IPS-15b (cell line): ENCODE results near the gene PHACTR2.

Experiments
- H3K27me3 ChIP-seq: one replicate; pipeline ENCODE4 v1.6.1; 2013; ENCODE audit warnings: low read length; ENCODE audit not compliant: control insufficient read depth, insufficient read depth
- H3K36me3 ChIP-seq: one replicate; pipeline ENCODE4 v1.6.1; 2013; ENCODE audit warnings: low read length; ENCODE audit not compliant: control insufficient read depth, insufficient read depth
- H3K4me1 ChIP-seq: one replicate; pipeline ENCODE4 v1.6.1; 2013; ENCODE audit warnings: mild to moderate bottlenecking, low read length; ENCODE audit not compliant: control insufficient read depth, insufficient read depth
- H3K4me3 ChIP-seq: one replicate; pipeline ENCODE4 v1.5.1; 2013; ENCODE audit warnings: low read depth, low read length
- H3K9ac ChIP-seq: one replicate; pipeline ENCODE4 v1.6.1; 2013; ENCODE audit warnings: low read depth, mild to moderate bottlenecking, low read length
- H3K9me3 ChIP-seq: one replicate; pipeline ENCODE4 v1.6.1; 2013; ENCODE audit warnings: mild to moderate bottlenecking, low read length; ENCODE audit not compliant: control insufficient read depth, insufficient read depth

Gene PHACTR2

GRCh38 chr6:143692696-143693095, 14.9 kb downstream of the PHACTR2 start:
- Histone ChIP-seq H3K36me3 (no peaks in the 10 kb centered on the region), H3K4me1 (peaks cover 26% of the 10 kb centered on the region), H3K9me3 (no peaks in the 10 kb centered on the region), H3K4me3 (no peak overlapping the region), H3K27me3 (no peaks in the 10 kb centered on the region), H3K9ac (no peak overlapping the region)

GRCh38 chr6:143694013-143694412, 16.2 kb downstream of the PHACTR2 start:
- Histone ChIP-seq H3K36me3 (no peaks in the 10 kb centered on the region), H3K9me3 (no peaks in the 10 kb centered on the region), H3K27me3 (no peaks in the 10 kb centered on the region), H3K4me1 (peaks cover 22% of the 10 kb centered on the region), H3K4me3 (no peak overlapping the region), H3K9ac (no peak overlapping the region)

GRCh38 chr6:143694560-143694959, 16.8 kb downstream of the PHACTR2 start:
- H3K27me3 ChIP-seq, result no peaks in the 10 kb centered on the region
- H3K4me1 ChIP-seq, result peaks cover 22% of the 10 kb centered on the region
- no peak overlapping the region for H3K9ac ChIP-seq
- no peaks in the 10 kb centered on the region for H3K9me3 ChIP-seq
- no peak overlapping the region for H3K4me3 ChIP-seq
- no peaks in the 10 kb centered on the region for H3K36me3 ChIP-seq

- Histone ChIP-seq H3K9ac (no peak overlapping the region), H3K9me3 (no peaks in the 10 kb centered on the region), H3K4me3 (no peak overlapping the region), H3K4me1 (peaks cover 17% of the 10 kb centered on the region), H3K27me3 (no peaks in the 10 kb centered on the region), H3K36me3 (no peaks in the 10 kb centered on the region)
These were observed 17.6 kb downstream of the PHACTR2 start for GRCh38 chr6:143695130-143695968.

GRCh38 chr6:143695969-143696663, 18.4 kb downstream of the PHACTR2 start:
- no peak overlapping the region for H3K4me3 ChIP-seq
- H3K9ac ChIP-seq, result no peak overlapping the region
- no peaks in the 10 kb centered on the region for H3K27me3 ChIP-seq
- no peaks in the 10 kb centered on the region for H3K9me3 ChIP-seq
- no peaks in the 10 kb centered on the region for H3K36me3 ChIP-seq
- peaks cover 13% of the 10 kb centered on the region for H3K4me1 ChIP-seq

- H3K4me3 ChIP-seq, result no peak overlapping the region
- H3K9me3 ChIP-seq, result no peaks in the 10 kb centered on the region
- H3K36me3 ChIP-seq, result no peaks in the 10 kb centered on the region
- peaks cover 10% of the 10 kb centered on the region for H3K4me1 ChIP-seq
- H3K27me3 ChIP-seq, result no peaks in the 10 kb centered on the region
- no peak overlapping the region for H3K9ac ChIP-seq
These were observed 18.9 kb downstream of the PHACTR2 start for GRCh38 chr6:143696664-143697000.

- peaks cover 8% of the 10 kb centered on the region for H3K4me1 ChIP-seq
- no peak overlapping the region for H3K9ac ChIP-seq
- H3K36me3 ChIP-seq, result no peaks in the 10 kb centered on the region
- no peaks in the 10 kb centered on the region for H3K9me3 ChIP-seq
- H3K4me3 ChIP-seq, result no peak overlapping the region
- no peaks in the 10 kb centered on the region for H3K27me3 ChIP-seq
These were observed 19.5 kb downstream of the PHACTR2 start for GRCh38 chr6:143697076-143697800.

- Histone ChIP-seq H3K4me3 (no peak overlapping the region), H3K4me1 (peaks cover 8% of the 10 kb centered on the region), H3K9ac (no peak overlapping the region), H3K27me3 (no peaks in the 10 kb centered on the region), H3K9me3 (no peaks in the 10 kb centered on the region), H3K36me3 (no peaks in the 10 kb centered on the region)
These were observed 20.6 kb downstream of the PHACTR2 start for GRCh38 chr6:143698329-143698728.

- no peak overlapping the region for H3K4me3 ChIP-seq
- no peaks in the 10 kb centered on the region for H3K9me3 ChIP-seq
- H3K9ac ChIP-seq, result no peak overlapping the region
- no peaks in the 10 kb centered on the region for H3K36me3 ChIP-seq
- H3K4me1 ChIP-seq, result peaks cover 8% of the 10 kb centered on the region
- H3K27me3 ChIP-seq, result no peaks in the 10 kb centered on the region
These were observed 21.1 kb downstream of the PHACTR2 start for GRCh38 chr6:143698759-143699429.

- H3K4me3 ChIP-seq, result no peak overlapping the region
- H3K4me1 ChIP-seq, result peaks cover 5% of the 10 kb centered on the region
- H3K9me3 ChIP-seq, result no peaks in the 10 kb centered on the region
- H3K27me3 ChIP-seq, result no peaks in the 10 kb centered on the region
- no peak overlapping the region for H3K9ac ChIP-seq
- H3K36me3 ChIP-seq, result no peaks in the 10 kb centered on the region
These were observed 21.7 kb downstream of the PHACTR2 start for GRCh38 chr6:143699430-143699825.

GRCh38 chr6:143700684-143701348, 23.1 kb downstream of the PHACTR2 start:
- Histone ChIP-seq H3K9ac (no peak overlapping the region), H3K27me3 (no peaks in the 10 kb centered on the region), H3K9me3 (no peaks in the 10 kb centered on the region), H3K4me3 (no peak overlapping the region), H3K36me3 (no peaks in the 10 kb centered on the region), H3K4me1 (no peaks in the 10 kb centered on the region)
